ENCODE results near the gene RAD51C. TPM values are rescaled to one million over a fixed set of nuclear protein-coding genes. Genes with fewer than 3 reads are reported as not detected.
A peak's percentile ranks its signal among the peaks of the same experiment; 100 is the strongest.

RAD51C gene
- total RNA-seq, 1 donor, result 25.9 TPM

GRCh38 chr17:58694826-58695225, 2.4 kb downstream of the RAD51C start:
- no peak overlapping the region for H3K4me3 ChIP-seq (ENCODE audit: low read depth, low read length)

GRCh38 chr17:58699771-58700170, 7.4 kb downstream of the RAD51C start:
- no peak overlapping the region for H3K4me3 ChIP-seq (ENCODE audit: low read depth, low read length)
- no peak for TF ChIP-seq CTCF (IDR thresholded peaks at IDR 0.05; ENCODE audit: insufficient read depth, low read depth, low read length)
- no peak for DNase-seq (ENCODE audit: low read depth)

More at GRCh38 chr17:58694826-58695225, 2.4 kb downstream of the RAD51C start:
- no peak for DNase-seq (ENCODE audit: low read depth)
- TF ChIP-seq CTCF (IDR thresholded peaks at IDR 0.05; ENCODE audit: insufficient read depth, low read depth, low read length), result no peak

GRCh38 chr17:58702045-58702476, 9.7 kb downstream of the RAD51C start:
- H3K4me3 ChIP-seq (ENCODE audit: low read depth, low read length), result no peak overlapping the region
- TF ChIP-seq CTCF (IDR thresholded peaks at IDR 0.05; ENCODE audit: insufficient read depth, low read depth, low read length), result no peak
- no peak for DNase-seq (ENCODE audit: low read depth)

GRCh38 chr17:58702708-58703107, 10.3 kb downstream of the RAD51C start:
- TF ChIP-seq CTCF (IDR thresholded peaks at IDR 0.05; ENCODE audit: insufficient read depth, low read depth, low read length), result no peak
- DNase-seq (ENCODE audit: low read depth), result no peak
- no peak overlapping the region for H3K4me3 ChIP-seq (ENCODE audit: low read depth, low read length)

- DNase-seq (ENCODE audit: low read depth), result peak; percentile 45
- no peak for TF ChIP-seq CTCF (IDR thresholded peaks at IDR 0.05; ENCODE audit: insufficient read depth, low read depth, low read length)
- H3K4me3 ChIP-seq (ENCODE audit: low read depth, low read length), result no peak overlapping the region
These were observed 10.9 kb downstream of the RAD51C start for GRCh38 chr17:58703137-58703915.

GRCh38 chr17:58703916-58704286, 11.5 kb downstream of the RAD51C start:
- no peak overlapping the region for H3K4me3 ChIP-seq (ENCODE audit: low read depth, low read length)
- no peak for DNase-seq (ENCODE audit: low read depth)
- no peak for TF ChIP-seq CTCF (IDR thresholded peaks at IDR 0.05; ENCODE audit: insufficient read depth, low read depth, low read length)
